Astrocyte (in vitro differentiated cells and primary cell): ENCODE measurements around the gene PDZK1IP1. TPM values are rescaled to one million over a fixed set of nuclear protein-coding genes. Genes with fewer than 3 reads are reported as not detected.

ENCODE experiments used
- DNase-seq: peaks from one replicate; pipeline ENCODE4 v3.0.0-alpha.2; 2010; ENCODE audit warnings: low read depth
- FAIRE-seq: peaks from 2 replicates; lab custom pipeline; 2011; peaks lifted over from hg19 to GRCh38; lab: Jason Lieb, UNC
- H2AFZ ChIP-seq: 2 replicates; pipeline ENCODE4 v1.6.0; 2012; ENCODE audit warnings: low read depth, low read length, inconsistent platforms
- H3K27ac ChIP-seq: 2 replicates; pipeline ENCODE4 v1.5.1; 2011; ENCODE audit warnings: low read depth, low read length, inconsistent platforms
- H3K27me3 ChIP-seq: 2 replicates; pipeline ENCODE4 v1.6.0; 2011; ENCODE audit warnings: low read length, inconsistent platforms; ENCODE audit not compliant: insufficient read depth
- H3K36me3 ChIP-seq: 2 replicates; pipeline ENCODE4 v1.5.1; 2011; ENCODE audit warnings: low read length, inconsistent platforms; ENCODE audit not compliant: insufficient read depth
- H3K4me1 ChIP-seq: 2 replicates; pipeline ENCODE4 v1.5.1; 2011; ENCODE audit warnings: low read length, inconsistent platforms; ENCODE audit not compliant: insufficient read depth
- H3K4me2 ChIP-seq: 2 replicates; pipeline ENCODE4 v1.6.0; 2012; ENCODE audit warnings: low read length, inconsistent platforms
- H3K4me3 ChIP-seq: 2 replicates; pipeline ENCODE4 v1.5.1; 2011; ENCODE audit warnings: low read depth, mild to moderate bottlenecking, low read length, inconsistent platforms; ENCODE audit not compliant: insufficient read depth
- H3K79me2 ChIP-seq: 2 replicates; pipeline ENCODE4 v1.6.0; 2012; ENCODE audit warnings: mild to moderate bottlenecking, low read length, inconsistent platforms; ENCODE audit not compliant: insufficient read depth
- H3K9ac ChIP-seq: 2 replicates; pipeline ENCODE4 v1.6.0; 2012; ENCODE audit warnings: mild to moderate bottlenecking, low read length, inconsistent platforms
- H3K9me3 ChIP-seq: 2 replicates; pipeline ENCODE4 v1.5.1; 2012; ENCODE audit warnings: low read depth, mild to moderate bottlenecking, low read length, inconsistent platforms; ENCODE audit not compliant: insufficient read depth
- H4K20me1 ChIP-seq: 2 replicates; pipeline ENCODE4 v1.6.0; 2012; ENCODE audit warnings: low read length, inconsistent platforms; ENCODE audit not compliant: insufficient read depth
- H3K27ac Mint-ChIP-seq: one replicate; pipeline ENCODE4 v1.8.0; 2021; ENCODE audit warnings: mild to moderate bottlenecking, mixed read lengths; ENCODE audit not compliant: unreplicated experiment
- H3K27me3 Mint-ChIP-seq: one replicate; pipeline ENCODE4 v1.8.0; 2021; ENCODE audit warnings: low read depth, mixed read lengths; ENCODE audit not compliant: unreplicated experiment
- H3K36me3 Mint-ChIP-seq: one replicate; pipeline ENCODE4 v1.8.0; 2021; ENCODE audit warnings: low read depth, mixed read lengths; ENCODE audit not compliant: unreplicated experiment
- H3K4me1 Mint-ChIP-seq: one replicate; pipeline ENCODE4 v1.8.0; 2021; ENCODE audit warnings: low read depth, mixed read lengths; ENCODE audit not compliant: unreplicated experiment
- H3K4me3 Mint-ChIP-seq: one replicate; pipeline ENCODE4 v1.8.0; 2021; ENCODE audit warnings: mild to moderate bottlenecking, moderate library complexity, mixed read lengths; ENCODE audit not compliant: unreplicated experiment
- H3K9me3 Mint-ChIP-seq: one replicate; pipeline ENCODE4 v1.8.0; 2021; ENCODE audit warnings: mild to moderate bottlenecking, mixed read lengths; ENCODE audit not compliant: unreplicated experiment
- CTCF ChIP-seq: IDR thresholded peaks from 2 replicates; pipeline ENCODE4 v1.5.1; 2011; ENCODE audit warnings: low read depth, mild to moderate bottlenecking, inconsistent platforms, low read length, moderate library complexity; ENCODE audit not compliant: insufficient read depth
- EZH2 ChIP-seq: IDR thresholded peaks from 2 replicates; pipeline ENCODE4 v1.6.1; 2012; ENCODE audit warnings: mild to moderate bottlenecking, low read length, inconsistent platforms; ENCODE audit not compliant: insufficient read depth
- total RNA-seq: library from RNA; stranded (reverse); gene quantifications from 2 replicates; pipeline ENCODE4 v1.2.1, GENCODE V29; 2021

The PDZK1IP1 gene
- total RNA-seq, 1 donor from 2014 or later = 0.34 TPM

DNA sequence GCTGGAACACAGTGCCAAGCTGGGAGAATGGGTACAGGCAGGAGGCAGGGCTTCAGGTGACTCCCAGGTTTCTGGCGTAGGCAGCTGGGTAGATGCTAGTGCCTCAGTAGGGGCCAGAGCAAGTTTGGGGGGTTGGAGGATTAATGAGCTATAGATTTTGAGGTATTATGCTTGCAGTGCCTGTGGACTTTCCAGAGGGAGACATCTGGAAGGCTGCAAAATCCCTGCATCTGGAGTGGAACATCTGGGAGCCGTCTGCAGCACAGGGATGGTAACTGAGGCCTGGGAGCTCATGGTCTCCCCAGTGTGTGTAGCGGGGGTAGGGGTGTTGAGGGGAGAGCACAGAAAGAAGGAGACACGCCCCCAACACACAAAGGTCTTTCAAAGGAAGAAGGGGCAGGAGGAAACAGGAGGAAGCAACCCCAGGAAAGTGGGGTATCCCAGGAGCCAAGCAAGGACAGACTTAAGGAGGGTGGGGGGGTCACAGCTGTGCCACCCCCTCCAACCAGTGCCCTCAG, 2.2 kb upstream of the PDZK1IP1 start:
- Histone ChIP-seq H3K79me2 (no peaks in the 10 kb centered on the region), H3K27ac (no peak overlapping the region), H3K27me3 (peaks cover 7% of the 10 kb centered on the region), H3K4me3 (no peak overlapping the region), H4K20me1 (no peaks in the 10 kb centered on the region), H3K4me1 (peaks cover 6% of the 10 kb centered on the region), H2AFZ (no peak overlapping the region), H3K4me2 (no peak overlapping the region), H3K9me3 (no peaks in the 10 kb centered on the region), H3K36me3 (no peaks in the 10 kb centered on the region), H3K9ac (no peak overlapping the region)
- Mint-ChIP-seq H3K4me1 (peaks cover 20% of the 10 kb centered on the region), H3K9me3 (no peaks in the 10 kb centered on the region), H3K27ac (peak overlapping the region; percentile 87), H3K4me3 (no peak overlapping the region), H3K36me3 (no peaks in the 10 kb centered on the region), H3K27me3 (peaks cover 37% of the 10 kb centered on the region)
- TF ChIP-seq EZH2 (no peak), CTCF (no peak)
- FAIRE-seq = no peak
- no peak for DNase-seq

DNA sequence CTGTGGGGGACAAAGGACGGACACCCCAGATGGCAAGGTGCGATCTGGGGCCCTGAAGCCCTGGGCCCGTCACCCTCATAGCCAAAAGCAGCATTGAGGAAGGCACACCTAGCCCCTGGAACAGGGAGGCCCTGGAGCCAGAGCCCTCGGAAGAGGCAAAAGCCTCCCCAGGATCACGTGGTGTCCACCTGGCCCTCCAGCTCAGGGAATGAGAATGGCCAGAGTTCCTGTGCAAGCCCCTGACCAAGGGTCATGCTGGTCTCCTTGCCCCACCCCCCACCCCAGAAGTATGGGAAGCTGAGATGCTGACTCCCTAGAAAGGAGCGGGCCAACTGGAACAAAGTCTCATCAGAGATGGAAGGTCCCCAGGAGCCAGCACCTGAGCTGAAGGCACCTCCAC, 1.0 kb upstream of the PDZK1IP1 start:
- Histone ChIP-seq H3K27me3 (peaks cover 7% of the 10 kb centered on the region), H3K79me2 (no peaks in the 10 kb centered on the region), H3K4me3 (no peak overlapping the region), H3K4me2 (no peak overlapping the region), H3K4me1 (peaks cover 6% of the 10 kb centered on the region), H2AFZ (peak overlapping the region; percentile 60), H3K9me3 (no peaks in the 10 kb centered on the region), H3K27ac (no peak overlapping the region), H3K36me3 (no peaks in the 10 kb centered on the region), H4K20me1 (no peaks in the 10 kb centered on the region), H3K9ac (no peak overlapping the region)
- H3K9me3 Mint-ChIP-seq = no peaks in the 10 kb centered on the region
- H3K4me3 Mint-ChIP-seq = no peak overlapping the region
- FAIRE-seq (no peak), DNase-seq (no peak)
- H3K4me1 Mint-ChIP-seq = peaks cover 20% of the 10 kb centered on the region
- H3K36me3 Mint-ChIP-seq = no peaks in the 10 kb centered on the region
- peaks cover 42% of the 10 kb centered on the region for H3K27me3 Mint-ChIP-seq
- no peak for TF ChIP-seq EZH2
- TF ChIP-seq CTCF = no peak
- no peak overlapping the region for H3K27ac Mint-ChIP-seq

DNA sequence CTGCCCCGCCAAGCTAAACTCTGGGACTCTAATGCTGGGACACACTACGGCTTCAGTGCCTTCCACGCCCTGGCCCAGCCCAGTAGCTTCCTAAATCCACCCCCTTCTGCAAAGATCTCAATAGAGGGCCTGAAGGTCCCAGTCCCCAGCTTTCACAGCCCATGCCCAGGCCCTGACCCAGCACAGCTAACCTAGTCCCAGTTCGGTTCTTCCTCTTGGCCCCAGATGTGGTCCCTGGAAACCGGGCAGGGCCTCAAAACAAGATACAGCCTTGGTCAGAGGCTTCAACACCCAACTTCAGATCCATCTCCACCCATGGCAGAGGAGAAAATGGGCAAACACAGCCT, 646 bp upstream of the PDZK1IP1 start:
- no peak overlapping the region for H3K4me3 ChIP-seq
- peak overlapping the region; percentile 60 for H2AFZ ChIP-seq
- Mint-ChIP-seq H3K4me3 (no peak overlapping the region), H3K36me3 (peaks cover 2% of the 10 kb centered on the region), H3K4me1 (peaks cover 20% of the 10 kb centered on the region), H3K27me3 (peaks cover 46% of the 10 kb centered on the region), H3K9me3 (peaks cover 2% of the 10 kb centered on the region), H3K27ac (peak overlapping the region; percentile 26)
- H3K27me3 ChIP-seq = peaks cover 7% of the 10 kb centered on the region
- no peaks in the 10 kb centered on the region for H3K9me3 ChIP-seq
- H3K79me2 ChIP-seq = no peaks in the 10 kb centered on the region
- H3K27ac ChIP-seq = no peak overlapping the region
- peaks cover 6% of the 10 kb centered on the region for H3K4me1 ChIP-seq
- H3K9ac ChIP-seq = no peak overlapping the region
- H3K4me2 ChIP-seq = no peak overlapping the region
- H4K20me1 ChIP-seq = no peaks in the 10 kb centered on the region
- FAIRE-seq = no peak
- TF ChIP-seq EZH2 = no peak
- DNase-seq = no peak
- no peaks in the 10 kb centered on the region for H3K36me3 ChIP-seq
